Ramos (cell line): Measurements from ENCODE around the gene PIAS1.

ENCODE experiments used
- in situ Hi-C: fragments of 300-500 bp; cut with MboI; formaldehyde crosslinking; loops from one replicate; pipeline ENCODE4 v1.14.3; 2022; ENCODE audit warnings: low sequenced_read_pairs; ENCODE audit not compliant: unreplicated experiment

The PIAS1 gene

DNA sequence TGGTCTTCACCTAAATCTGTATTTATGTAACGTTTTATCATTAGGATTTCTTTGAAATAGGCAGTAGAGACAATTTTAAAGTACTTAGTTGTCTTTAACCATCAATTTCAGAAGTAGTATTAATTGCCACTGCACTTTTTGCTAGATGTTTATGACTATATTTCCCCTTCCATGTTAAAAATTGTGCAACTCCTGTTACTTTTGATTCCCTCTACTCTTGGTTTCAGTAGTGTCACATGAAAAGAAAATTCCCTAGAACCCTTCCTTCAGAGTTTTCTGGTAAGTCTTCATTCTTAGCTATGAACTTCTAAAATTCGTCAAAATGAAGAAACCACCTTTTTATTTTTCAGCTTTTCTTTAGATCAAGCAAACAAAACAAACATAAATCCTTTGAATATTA is 7.1 kb downstream of the PIAS1 start:
- in situ Hi-C loops: no loop called here

DNA sequence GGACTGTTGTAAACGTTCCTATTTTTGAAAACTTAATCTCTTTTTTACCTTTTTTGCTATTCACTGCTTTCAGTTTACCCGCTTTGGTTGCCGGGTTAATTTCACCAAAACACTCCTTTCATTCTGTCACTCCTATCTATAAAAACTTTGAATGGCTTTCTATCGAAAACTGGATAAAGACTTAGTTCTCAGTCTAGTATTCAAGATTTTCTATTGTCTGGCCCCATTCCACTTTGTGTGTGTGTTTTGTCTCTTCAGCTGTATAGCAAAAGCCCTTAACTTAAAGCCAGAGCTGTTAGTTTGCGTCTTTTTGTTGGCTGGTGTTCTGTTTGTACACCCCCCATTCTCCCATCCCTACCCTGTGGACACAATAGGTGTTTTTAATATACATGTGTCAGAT is 7.5 kb downstream of the PIAS1 start:
- in situ Hi-C loops: no loop called here

DNA sequence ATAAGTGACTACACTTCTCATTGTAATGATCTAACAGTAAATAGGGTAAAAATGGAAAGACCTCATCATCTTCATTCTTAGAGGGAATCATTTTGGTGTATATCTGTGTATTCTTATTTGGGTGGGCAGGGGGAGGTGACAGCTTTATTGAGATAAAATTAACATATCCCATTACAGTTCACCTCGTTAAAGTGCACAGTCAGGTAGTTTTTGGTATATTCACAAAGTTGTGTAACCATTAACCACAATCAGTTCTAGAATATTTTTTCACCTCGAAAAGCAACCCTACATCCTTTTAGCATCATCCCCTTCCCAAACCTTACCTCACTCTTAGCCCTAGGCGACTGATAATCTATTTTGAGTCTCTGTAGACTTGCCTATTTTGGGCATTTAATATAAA is 8.1 kb downstream of the PIAS1 start:
- in situ Hi-C loops: no loop called here

DNA sequence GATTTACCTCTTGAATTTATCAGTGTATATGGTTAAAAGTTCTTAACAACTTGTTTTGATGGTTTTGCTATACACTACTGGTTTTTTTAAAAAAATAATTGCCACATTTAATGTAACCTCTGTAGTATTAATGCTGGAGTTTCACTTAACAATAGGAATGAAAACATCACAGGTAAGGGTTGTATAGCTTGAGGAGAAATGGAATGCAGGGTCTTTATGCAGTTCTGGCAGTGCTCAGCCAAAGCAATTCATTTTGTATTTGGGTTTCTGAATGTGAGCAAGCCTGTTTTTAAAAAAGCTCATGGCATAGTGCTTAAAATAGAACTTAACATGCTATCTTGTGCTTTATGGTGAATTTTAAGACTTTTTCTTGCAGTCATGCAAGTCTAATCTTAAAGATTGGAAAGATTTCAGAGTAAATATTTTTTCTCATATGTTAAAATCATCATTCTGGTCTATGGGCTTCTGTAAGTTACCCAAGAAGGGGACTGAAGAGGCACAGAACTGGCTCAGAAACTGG is 8.9 kb downstream of the PIAS1 start:
- in situ Hi-C loops: no loop called here

DNA sequence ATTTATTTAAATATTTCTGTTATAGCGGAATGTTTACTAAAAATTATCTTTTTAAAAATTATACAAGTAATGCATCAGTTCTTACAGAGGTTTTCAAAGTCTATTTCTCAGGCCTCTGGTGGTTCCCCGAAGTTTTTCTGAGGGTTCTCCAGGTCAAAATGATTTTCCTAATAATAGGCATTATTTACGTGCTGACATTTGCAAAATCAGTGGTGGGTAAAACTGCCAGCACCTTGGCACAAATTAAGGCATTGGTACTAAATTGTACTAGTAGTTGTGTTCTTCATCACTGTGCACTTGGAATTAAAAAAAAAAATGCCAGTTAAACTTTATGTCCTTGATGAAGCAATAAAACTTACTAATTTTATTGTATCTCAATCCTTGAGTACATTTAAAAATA is 9.5 kb downstream of the PIAS1 start:
- in situ Hi-C loops: no loop called here

DNA sequence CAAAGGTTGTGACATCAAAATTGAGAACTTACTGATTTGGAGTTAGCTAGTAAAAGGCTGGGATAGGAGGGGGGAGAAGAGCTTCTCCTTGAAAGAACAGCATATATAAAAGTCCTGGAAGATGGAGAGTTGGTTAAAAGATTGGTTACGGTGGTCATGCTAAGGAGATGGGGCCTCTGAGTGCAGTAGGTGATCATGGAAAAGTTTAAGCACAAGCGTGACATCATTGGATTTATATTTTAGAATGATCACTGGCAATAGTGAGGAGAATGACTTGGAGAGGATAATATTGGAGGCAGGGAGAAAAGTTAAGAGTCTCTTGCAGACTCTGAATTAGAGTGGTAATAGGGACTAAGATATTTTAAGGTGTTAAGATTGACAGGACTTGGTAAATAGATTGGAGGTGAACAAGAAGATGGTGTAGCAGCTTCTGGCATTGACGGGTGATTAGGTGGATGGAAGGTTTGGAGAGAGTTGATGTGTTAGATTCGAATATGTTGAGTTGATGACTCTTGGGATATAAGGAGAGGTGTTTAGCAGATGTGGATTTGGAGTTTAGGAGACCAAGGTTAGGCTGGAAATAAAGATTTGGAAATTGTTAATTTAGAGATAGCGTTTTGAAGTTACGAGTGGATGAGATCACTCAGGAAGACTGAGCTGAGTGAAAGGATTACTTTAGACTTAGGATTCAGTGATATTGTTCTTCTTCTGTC is 19.6 kb downstream of the PIAS1 start:
- in situ Hi-C loops: no loop called here

DNA sequence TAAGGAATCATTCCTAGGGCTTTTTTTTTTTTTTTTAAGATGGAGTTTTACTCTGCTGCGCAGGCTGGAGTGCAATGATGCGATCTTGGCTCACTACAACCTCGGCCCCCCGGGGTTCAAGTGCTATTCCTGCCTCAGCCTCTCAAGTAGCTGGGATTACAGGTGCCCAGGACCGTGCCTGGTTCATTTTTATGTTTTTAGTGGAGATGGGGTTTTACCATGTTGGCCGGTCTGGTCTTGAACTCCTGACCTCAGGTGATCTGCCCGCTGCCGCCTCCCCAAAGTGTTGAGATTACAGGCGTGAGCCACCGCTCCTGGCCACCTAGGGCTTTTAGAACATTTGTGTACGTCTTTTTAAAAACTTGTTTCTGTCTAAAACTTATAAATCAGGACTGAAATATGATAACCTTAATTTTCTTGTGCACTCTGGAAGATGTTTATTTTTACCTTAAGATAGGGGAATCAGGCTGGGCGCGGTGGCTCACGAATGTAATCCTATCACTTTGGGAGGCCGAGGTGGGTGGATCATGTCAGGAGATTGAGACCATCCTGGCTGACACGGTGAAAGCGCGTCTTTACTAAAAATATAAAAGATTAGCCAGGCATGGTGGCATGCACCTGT is 21.8 kb downstream of the PIAS1 start:
- in situ Hi-C loops: no loop called here

DNA sequence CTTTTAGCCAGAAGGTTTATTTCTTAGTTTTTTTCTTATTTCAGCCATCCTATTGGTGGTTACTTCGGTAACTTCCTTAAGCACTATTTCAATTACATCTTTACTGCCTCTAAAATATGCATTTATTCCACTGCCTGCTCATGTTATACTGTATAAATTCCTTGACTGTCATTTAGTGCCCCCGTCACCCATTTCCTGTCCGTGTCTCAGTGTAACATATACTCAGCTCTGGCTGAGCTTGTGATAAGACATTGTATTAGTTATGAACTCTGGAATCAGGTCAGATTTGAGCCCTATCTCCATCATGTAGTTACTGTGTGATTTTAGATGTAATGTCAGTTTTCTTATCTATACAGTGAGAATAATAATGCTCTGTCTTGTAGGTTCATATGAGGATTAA is 24.2 kb downstream of the PIAS1 start:
- in situ Hi-C loops: no loop called here

DNA sequence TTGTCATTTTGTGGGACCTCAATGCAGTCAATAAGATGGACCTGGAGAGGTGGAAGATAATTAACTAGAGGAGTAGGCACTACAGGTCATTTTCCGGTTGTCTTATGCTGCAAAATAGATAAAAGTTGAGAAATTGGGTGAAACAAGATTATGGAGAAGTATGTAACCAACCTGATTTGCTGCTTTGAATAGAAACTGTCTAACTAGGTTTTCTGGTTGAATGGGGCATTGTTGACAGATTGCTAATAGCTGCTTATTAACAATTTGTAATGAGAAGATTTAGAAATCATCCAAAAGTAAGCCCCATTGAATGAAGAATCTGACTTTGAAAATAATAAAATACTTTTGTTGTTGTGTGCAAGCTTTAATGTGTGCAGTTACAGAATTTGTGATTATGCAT is 26.2 kb downstream of the PIAS1 start:
- in situ Hi-C loops: no loop called here

DNA sequence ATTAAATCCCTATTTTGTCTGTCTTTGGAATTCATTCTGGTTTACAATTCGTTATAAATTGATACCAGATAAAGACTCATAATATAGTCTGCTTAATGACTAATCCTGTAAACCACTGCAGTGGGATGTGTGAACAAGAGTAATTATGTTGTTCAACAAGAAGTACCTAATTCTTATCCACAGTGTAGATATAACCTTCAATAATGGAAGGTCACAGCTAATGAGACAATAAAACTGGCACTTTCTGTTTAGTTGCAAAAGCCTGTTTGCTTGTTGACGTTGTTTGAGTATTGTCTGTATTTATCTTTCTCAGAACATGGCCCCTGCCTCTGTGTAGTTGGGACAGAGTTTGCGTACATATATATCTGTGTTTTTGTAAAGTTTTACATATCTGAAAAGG is 26.7 kb downstream of the PIAS1 start:
- in situ Hi-C loops: no loop called here

DNA sequence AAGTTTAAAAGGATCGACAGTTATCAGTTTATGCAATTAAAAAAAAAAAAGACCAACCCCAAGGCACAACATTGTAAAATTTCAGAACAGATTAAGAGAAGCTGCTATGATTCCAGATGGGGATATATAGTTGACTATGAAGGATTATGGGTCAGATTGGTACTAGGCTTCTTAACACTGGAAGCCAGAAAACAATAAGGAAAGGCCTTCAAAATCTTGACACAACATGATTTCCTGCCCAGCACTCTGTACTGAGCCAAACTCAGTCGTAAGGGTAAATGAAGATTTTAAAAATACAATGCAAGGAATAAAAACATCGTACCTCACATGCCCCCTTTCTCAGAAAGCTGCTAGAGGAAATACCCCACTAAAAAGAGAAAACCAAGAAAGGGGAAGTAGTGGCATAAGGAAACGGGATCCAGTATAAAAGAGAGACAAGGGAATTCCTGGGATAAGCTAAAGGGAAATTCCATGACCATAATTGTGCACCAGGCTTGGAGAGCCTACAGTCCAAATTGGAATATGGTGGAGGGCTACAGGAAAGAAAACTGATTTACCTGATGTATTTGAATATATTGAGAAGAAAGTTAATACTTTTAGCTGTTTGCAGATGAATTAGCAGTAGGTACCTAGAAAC is 27.9 kb downstream of the PIAS1 start:
- in situ Hi-C loops: no loop called here

DNA sequence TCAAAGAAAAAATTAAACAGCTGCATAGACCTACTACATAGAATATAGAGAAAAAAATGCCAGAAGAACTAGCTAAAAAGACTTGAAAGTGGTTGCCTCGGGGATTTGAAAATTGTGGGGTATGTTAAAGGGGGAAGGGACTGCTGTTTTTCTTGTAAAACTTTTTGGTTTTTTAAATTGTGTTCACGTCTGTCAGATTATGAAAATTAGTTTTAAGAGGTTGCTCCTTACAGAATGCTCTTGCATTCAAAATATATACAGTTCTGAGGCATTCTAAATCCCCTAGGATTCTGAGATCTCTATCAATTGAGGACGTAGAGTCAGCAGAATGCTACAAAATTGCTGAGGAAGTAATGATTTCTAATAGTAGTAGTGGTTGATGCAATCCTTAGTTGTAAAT is 28.6 kb downstream of the PIAS1 start:
- in situ Hi-C loops: no loop called here

DNA sequence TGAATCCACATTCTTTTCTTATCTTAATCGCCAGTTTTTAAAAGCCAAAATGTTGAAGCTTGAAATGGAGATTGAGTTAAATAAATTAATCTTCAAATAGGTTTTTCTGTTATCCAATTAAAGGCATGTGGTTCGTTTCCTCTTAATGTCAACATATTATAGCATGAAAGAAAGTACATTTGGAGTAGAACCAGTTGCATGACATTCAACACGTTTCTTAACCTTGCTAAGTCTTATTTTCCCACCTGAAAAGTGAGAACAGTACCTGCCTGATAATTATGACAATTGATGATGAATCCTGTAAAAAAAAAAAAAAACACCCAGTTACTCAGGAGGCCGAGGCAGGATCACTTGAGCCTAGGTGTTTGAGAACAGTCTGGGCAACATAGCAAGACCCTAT is 29.3 kb downstream of the PIAS1 start:
- in situ Hi-C loops: no loop called here

DNA sequence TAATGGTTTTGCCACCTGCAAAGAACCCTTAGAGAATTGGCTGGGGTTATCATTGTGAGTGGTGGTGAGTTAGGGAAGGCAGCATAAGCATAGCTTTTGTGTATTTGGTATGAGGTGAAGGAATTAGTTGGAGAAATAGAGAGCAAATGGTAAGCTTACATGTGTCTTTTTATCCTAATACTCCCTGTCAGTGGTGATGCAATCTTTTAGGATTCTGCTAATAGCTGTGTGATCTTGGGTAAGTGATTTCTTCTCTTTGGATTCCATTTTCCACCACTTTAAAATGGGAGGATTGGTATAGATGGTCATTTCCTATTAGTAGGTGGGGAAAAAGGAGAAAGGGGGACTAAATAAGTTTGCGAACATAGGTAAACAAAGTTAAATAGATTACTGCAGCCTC is 30.9 kb downstream of the PIAS1 start:
- in situ Hi-C loops: no loop called here

DNA sequence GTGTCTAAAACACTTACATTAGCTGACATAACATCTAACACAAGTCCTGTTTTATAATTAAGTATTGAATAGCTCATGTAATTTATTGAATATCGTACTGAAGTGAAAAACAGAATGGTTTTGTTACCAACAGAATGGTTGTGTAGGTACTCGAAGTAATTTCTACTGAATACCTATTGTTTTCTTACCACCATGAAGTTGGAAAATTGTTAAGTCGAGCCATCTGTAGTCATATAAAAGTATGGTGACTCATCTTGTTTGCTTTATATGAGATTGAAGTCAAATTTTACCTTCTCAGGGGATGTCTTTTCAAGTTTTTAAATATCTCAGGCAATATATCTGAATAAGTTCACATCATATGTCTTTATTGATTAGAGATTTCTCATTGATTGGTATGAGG is 37.6 kb downstream of the PIAS1 start:
- in situ Hi-C loops: no loop called here

DNA sequence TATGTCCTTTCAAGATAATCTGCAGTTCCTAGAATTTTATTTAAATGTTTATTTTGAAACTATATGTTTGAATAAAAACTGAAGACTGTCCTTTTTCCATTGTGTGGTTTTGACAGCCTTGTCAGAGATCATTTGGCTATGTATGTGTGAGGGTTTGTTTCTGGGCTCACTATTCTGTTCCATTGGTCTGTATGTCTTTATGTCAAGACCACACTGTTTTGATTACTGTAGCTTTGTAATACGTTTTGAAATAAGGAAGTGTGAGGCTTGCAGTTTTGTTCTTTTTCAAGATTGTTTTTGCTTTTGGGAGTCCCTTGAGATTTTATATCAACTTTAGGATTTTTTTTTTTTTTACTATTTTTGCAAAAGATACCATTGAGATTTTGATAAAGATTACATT is 42.0 kb downstream of the PIAS1 start:
- in situ Hi-C loops: no loop called here

DNA sequence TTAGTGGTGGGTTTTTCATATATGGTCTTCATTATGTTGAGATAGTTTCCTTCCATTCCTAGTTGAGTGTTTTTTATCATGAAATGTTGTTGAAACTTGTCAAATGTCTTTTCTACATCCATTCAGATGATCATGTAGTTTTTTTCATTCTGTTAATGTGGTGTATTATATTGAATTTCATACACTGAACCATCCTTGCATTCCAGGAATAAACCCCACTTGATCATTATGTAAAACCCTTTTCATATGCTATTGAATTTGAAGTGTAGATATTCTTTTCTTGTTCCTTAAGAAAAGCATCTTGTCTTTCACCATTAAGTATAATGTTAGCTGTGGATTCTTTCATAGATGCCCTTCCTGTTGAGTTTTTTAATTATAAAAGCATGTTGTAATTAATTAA is 42.9 kb downstream of the PIAS1 start:
- in situ Hi-C loops: no loop called here

DNA sequence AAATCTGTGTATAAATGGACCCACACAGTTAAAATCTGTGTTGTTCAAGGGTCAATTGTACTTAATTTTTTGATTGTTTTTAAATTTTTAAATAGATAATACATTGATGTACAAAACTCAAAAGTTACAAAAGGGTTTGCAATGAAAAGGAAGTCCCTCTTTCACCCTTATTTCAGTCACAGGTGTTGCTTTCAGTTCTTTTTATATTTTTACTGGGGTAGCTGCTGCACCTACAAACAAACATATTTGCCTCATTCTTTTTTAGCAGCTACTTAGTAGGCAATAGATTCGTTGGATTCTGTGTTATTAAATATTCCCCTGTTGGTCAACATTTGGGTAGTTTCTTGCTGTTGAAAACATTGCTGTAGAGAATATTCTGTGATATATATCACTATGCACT is 44.4 kb downstream of the PIAS1 start:
- in situ Hi-C loops: no loop called here

DNA sequence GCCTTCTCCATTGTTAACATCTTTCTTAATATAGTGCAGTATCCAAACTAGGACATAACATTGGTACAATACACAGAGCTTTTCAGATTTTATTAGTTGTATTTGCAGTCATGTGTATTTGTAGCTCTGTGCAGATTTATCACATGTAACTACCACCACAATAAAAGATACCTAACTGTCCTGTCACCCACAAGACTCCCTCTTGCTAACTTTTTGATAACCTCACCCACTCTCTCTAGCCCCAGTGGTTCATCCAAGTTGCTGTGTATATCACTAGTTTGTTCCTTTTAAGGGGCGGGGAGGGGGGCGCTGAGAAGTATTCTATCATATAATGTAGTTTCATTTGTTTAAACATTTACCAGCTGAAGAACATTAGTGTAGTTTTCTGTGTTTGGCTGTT is 46.1 kb downstream of the PIAS1 start:
- in situ Hi-C loops: no loop called here

DNA sequence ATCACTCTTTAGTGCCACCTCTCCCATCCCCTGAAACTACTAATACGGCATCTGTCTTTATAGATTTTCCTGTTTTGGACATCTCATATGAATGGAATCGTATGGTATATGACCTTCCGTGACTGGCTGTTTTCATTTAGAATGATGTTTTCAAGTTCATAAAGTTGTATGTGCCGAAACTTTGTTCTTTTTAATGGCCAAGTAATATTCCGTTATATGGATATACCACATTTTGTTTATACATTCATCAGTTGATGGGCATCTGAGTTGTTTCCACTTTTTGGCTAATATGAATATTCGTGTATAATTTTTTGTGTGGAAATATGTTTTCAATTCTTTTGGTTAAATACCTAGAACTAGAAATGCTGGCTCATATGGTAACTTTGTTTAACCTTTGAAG is 49.5 kb downstream of the PIAS1 start:
- in situ Hi-C loops: no loop called here

DNA sequence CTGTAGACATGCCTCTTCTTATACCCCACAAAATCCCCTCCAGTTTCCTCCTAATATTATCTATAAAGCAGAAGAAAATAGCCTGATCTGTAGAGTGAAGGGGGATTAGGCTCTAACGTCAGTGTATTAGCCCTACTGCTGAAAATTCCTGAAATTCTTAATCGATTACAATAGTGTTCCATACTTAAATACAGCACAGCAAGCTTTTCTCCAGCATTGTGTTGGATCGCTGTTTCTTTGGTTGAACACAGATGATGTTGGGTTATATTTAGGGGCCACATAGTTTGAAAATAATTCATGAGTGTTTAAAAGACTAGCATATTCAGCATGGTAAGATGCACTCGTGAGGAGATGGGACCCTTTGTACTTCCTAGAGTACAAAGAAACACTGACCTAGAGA is 52.5 kb downstream of the PIAS1 start:
- in situ Hi-C loops: no loop called here

DNA sequence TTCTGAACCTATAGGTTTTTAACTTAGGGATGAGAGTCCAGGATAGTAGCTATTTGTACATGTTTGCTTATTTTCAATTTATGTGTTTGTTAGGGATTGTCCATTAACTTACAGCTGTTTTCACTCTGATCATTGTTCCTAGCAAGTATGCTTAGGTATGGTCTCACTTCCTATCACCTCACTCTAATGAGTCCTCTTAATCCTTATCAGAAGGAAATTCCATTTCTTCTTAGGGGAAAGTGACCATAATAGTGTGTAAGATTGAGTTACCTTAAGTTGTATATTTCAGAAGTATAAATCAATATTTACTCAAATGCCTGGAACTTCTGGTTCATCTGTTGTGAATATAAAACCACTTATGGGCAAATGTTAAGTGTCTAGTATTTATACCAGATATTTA is 53.0 kb downstream of the PIAS1 start:
- in situ Hi-C loops: no loop called here
